Thymus (tissue), 11 donors: ENCODE results near the gene HS3ST3B1. TPM values are rescaled to one million over a fixed set of nuclear protein-coding genes. Genes with fewer than 3 reads are reported as not detected.

Source experiments
- DNase-seq, 9 donors: peaks; one replicate each; pipeline ENCODE4 v3.0.0-alpha.2; 2013; ENCODE audit warnings: low spot score in 9 of 9, low read depth in 6 of 9, missing footprints in 1 of 9
- H3K27ac ChIP-seq, 2 donors: one replicate each; pipeline ENCODE4 v1.5.1; 2013; ENCODE audit warnings: control low read depth in 1 of 2, low read depth in 1 of 2, low read length in 1 of 2, mild to moderate bottlenecking in 1 of 2, moderate library complexity in 1 of 2
- H3K27me3 ChIP-seq, 2 donors: one replicate each; pipeline ENCODE4 v1.5.1; 2013; ENCODE audit warnings: low read length in 1 of 2; ENCODE audit not compliant: control insufficient read depth in 2 of 2, insufficient read depth in 1 of 2
- H3K36me3 ChIP-seq, 2 donors: one replicate each; pipeline ENCODE4 v1.5.1; 2013; ENCODE audit warnings: low read length in 1 of 2, mild to moderate bottlenecking in 1 of 2, moderate library complexity in 1 of 2; ENCODE audit not compliant: control insufficient read depth in 2 of 2, insufficient read depth in 2 of 2
- H3K4me1 ChIP-seq, 2 donors: one replicate each; pipeline ENCODE4 v1.5.1; 2013; ENCODE audit warnings: low read length in 2 of 2; ENCODE audit not compliant: control insufficient read depth in 2 of 2, insufficient read depth in 2 of 2
- H3K4me3 ChIP-seq, 2 donors: one replicate each; pipeline ENCODE4 v1.5.1; 2013; ENCODE audit warnings: low read length in 2 of 2, control low read depth in 1 of 2, mild to moderate bottlenecking in 1 of 2
- H3K9me3 ChIP-seq, 2 donors: one replicate each; pipeline ENCODE4 v1.5.1; 2013; ENCODE audit warnings: low read length in 1 of 2, mild to moderate bottlenecking in 1 of 2; ENCODE audit not compliant: control insufficient read depth in 2 of 2, insufficient read depth in 1 of 2
- WGBS: extraction: QIAGEN DNeasy Blood & Tissue Kit; methylation state at CpG from one replicate; pipeline ENCODE4 v1.1.7; 2013; 5-methylcytosine and 5-hydroxymethylcytosine counted together
- polyA plus RNA-seq: library from polyadenylated mRNA; stranded (reverse); fragments of 200-250 nt; gene quantifications from one replicate; pipeline ENCODE4 v1.2.3, GENCODE V29; 2013
- total RNA-seq: library from RNA; stranded (reverse); fragments of 120-200 nt; gene quantifications from one replicate; pipeline ENCODE4 v1.2.4, GENCODE V29; 2013
- donor health status: healthy.

Gene HS3ST3B1
- total and polyA plus RNA-seq, 2 donors, result 5.8 to 6.3 TPM

DNA sequence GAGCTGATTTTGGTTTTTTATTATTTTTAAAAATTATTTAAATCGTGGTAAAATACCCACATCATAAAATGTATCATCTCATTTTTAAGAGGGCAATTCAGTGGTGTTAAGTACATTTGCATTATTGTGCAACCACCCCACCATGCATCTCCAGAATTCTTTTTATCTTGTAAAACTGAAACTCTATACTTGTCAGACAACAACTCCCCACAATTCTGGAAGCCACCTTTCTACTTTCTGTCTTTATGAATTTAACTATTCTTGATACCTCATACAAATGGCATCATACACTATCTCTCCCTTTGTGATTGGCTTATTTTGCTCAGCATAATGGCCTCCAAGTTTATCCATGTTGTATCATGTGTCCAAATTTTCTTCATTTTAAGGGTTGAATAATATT lies 97.9 kb downstream of the HS3ST3B1 start:
- no peaks in the 10 kb centered on the region for H3K36me3 ChIP-seq
- H3K4me1 ChIP-seq, result peaks cover 0 to 2% of the 10 kb centered on the region in 2 donors
- WGBS, result 98% methylated on average over 1 of the region's 1 CpG
- no peak for DNase-seq
- H3K27ac ChIP-seq, result no peak overlapping the region
- no peaks in the 10 kb centered on the region for H3K9me3 ChIP-seq
- no peaks in the 10 kb centered on the region for H3K27me3 ChIP-seq
- H3K4me3 ChIP-seq, result no peak overlapping the region

Other genes with a start within 250 kb of the HS3ST3B1 start
- gene COX10, start 231.6 kb upstream of the HS3ST3B1 start, total RNA-seq, result 10.0 TPM
- 6.2 TPM for gene COX10, start 231.6 kb upstream of the HS3ST3B1 start, polyA plus RNA-seq
- not detected for gene CDRT15, start 64.2 kb upstream of the HS3ST3B1 start, total RNA-seq
- 0.09 TPM for gene CDRT15, start 64.2 kb upstream of the HS3ST3B1 start, polyA plus RNA-seq